Measurements from ENCODE around the gene SLC1A3.

The SLC1A3 gene

DNA sequence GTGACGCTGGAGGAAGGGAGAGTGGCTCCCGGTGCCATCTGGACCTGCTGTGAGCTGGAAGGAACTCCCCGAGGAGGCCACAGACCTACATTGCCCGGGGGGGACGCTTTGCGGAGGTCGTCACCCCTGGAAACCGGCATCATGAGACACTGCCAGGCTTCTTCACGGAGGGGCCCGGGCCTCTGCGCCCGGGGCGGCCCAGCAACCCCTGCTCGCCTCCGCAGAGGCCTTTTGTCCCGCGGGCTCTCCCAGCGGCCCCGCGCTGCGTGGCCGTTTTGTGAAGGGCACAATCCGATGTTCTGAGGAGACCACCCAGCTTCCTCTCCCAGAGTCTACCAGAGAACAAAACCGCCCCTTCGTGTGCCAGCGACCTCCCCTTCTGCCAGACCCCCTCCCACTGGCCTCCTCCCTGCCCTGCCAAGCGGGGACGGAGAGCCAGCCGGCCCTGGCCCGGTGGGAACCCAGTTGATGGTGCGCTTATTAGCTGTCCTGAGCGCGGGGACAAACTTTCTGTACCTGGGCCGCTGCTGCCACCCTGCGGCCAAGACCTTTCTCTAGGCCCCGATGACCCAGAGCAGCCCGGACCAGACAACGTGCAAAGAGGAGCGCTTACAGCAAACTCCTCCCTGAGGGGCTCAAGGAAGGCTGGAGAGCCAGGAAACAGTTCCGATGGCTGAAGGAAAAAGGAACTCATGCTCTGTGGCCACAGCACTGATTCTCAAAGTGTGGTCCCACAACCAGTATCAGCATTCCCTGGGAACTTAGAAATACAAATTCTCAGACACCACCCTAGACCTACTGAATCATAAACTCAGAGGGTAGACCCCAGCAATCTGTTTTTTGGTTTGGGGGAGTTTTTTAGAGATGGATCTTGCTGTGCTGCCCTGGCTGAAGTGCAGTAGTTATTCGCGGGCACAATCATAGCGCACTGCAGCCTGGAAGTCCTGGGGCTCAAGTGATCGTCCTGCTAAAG lies 86.7 kb downstream of the SLC1A3 start:
- ChIA-PET CTCF (interaction anchor here (0.6 to 1.3 kb wide), 16 partner anchors 11 to 771 kb away, joined by 3 to 16 read pairs (median 4); no protein-coding TSS in a partner anchor), POLR2A (ENCODE audit: low non-redundant PET) (no interaction called here)
- peak; percentile 81 for DNase-seq (ENCODE audit: low spot score)
- TF ChIP-seq, protein P1, sequence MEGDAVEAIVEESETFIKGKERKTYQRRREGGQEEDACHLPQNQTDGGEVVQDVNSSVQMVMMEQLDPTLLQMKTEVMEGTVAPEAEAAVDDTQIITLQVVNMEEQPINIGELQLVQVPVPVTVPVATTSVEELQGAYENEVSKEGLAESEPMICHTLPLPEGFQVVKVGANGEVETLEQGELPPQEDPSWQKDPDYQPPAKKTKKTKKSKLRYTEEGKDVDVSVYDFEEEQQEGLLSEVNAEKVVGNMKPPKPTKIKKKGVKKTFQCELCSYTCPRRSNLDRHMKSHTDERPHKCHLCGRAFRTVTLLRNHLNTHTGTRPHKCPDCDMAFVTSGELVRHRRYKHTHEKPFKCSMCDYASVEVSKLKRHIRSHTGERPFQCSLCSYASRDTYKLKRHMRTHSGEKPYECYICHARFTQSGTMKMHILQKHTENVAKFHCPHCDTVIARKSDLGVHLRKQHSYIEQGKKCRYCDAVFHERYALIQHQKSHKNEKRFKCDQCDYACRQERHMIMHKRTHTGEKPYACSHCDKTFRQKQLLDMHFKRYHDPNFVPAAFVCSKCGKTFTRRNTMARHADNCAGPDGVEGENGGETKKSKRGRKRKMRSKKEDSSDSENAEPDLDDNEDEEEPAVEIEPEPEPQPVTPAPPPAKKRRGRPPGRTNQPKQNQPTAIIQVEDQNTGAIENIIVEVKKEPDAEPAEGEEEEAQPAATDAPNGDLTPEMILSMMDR (conservative IDR thresholded peaks at IDR 0.05; ENCODE audit: low read depth): peak; percentile 94
- no peak overlapping the region for H3K27ac ChIP-seq

DNA sequence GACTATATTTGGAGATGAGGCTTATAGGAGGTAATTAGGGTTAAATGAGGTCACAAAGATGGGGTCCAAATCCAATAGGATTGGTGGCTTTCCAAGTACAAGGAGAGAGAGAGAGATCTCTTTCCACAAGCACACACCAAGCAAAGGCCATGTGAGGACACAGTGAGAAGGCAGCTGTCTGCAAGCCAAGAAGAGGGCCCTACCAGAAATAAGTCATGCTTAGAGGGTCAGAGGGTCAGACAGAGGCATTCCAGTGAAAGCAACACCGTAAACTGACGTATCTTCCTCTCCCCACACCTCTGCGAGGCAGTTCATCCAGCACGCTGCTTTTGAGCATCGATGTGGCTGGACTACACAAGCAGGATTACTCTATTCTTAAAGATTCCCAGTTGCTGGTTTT lies 87.9 kb downstream of the SLC1A3 start:
- CTCF ChIA-PET: interaction anchor here (0.8 kb wide), 2 partner anchors 233 to 452 kb away, joined by 3 to 6 read pairs; no protein-coding TSS in a partner anchor

DNA sequence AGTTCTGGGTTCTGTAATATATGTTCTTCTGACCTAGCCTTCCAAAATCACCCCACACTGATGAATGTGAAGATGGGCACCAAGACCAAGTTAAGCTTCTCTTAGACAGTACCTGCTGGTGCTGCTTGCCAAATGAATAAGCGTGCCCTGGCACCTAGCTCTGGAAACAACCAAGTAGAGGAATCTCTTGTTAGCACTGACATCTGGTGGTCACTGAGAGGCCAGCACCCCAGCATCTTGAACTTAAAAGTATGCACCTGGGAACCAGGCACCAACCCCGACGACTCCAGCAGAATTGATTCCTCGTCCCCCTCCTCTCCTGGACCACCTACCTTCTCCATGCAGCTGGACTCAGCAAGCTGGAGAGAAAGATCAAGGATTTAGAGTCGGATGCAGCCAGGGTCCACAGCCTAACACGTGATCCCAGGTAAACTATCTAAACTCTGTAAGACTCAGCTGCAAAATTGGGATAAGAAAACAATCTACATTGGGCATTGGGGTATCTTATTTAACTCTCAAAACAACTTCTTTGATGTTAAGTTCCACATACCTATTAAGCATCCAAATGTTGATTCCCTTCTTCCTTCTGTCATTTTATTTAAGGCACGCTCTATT lies 89.8 kb downstream of the SLC1A3 start:
- peak; percentile 76 for DNase-seq (ENCODE audit: low spot score)
- POLR2A ChIA-PET (ENCODE audit: low non-redundant PET): no interaction called here
- TF ChIP-seq, protein P1 (conservative IDR thresholded peaks at IDR 0.05; ENCODE audit: low read depth): peak; percentile 94
- no peak overlapping the region for H3K27ac ChIP-seq
- CTCF ChIA-PET: interaction anchor here (0.5 to 1.7 kb wide), 26 partner anchors 16 to 1191 kb away, joined by 3 to 7 read pairs (median 3); partner anchors contain the start of genes NADK2 and RANBP3L

More for the DNA sequence above, 87.9 kb downstream of the SLC1A3 start:
- DNase-seq (ENCODE audit: low spot score): no peak
- TF ChIP-seq, protein P1 (conservative IDR thresholded peaks at IDR 0.05; ENCODE audit: low read depth): no peak
- POLR2A ChIA-PET (ENCODE audit: low non-redundant PET): no interaction called here
- no peak overlapping the region for H3K27ac ChIP-seq

DNA sequence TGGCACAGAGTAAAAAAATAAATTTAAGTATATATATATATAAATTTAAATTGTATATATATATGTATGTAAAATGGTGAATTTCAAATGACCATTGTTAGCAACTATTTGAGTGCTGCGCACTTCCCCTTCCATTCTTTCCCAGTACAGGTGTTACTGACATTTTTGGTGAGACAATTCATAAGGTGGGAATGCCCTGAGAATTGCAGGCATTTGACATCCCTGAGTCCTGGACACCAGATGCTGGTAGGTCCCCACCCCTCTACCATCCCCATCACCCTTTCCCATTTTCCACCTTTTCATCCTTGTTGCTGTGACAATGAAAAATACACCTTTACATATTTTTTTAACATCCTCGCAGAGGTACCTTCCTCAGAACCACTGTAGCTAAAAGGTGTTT lies 91.6 kb downstream of the SLC1A3 start:
- POLR2A ChIA-PET (ENCODE audit: low non-redundant PET): no interaction called here
- H3K27ac ChIP-seq: no peak overlapping the region
- TF ChIP-seq, protein P1 (conservative IDR thresholded peaks at IDR 0.05; ENCODE audit: low read depth): no peak
- DNase-seq (ENCODE audit: low spot score): no peak
- CTCF ChIA-PET: no interaction called here

DNA sequence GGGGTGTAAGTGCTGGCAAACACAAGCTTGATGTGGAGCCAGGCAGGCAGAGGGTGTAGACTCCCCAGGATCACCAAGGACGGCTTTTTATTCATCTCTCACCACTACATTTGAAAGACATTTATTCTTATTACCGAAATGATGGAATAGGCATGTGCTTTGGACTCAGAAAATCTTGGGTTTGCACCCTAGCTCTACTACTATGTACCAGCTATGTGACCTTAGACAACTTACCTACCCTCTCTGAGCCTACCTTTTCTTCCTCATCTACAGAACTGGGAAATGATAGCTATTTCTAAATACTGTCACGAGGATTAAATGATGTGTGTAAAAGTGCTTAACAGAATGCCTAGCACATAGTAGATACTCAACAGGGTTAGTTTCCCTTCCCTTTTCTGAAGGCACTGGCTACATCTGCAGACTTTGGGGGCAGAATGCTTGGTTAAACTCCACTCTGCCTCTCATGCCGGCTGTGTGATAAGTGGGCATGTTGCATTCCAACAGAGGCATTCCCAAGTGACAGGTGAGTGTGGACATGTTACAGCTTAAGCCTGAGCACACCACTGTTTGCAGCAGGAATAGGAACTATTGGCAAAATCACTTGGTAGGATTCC lies 94.8 kb downstream of the SLC1A3 start:
- no peak overlapping the region for H3K27ac ChIP-seq
- POLR2A ChIA-PET (ENCODE audit: low non-redundant PET): no interaction called here
- TF ChIP-seq, protein P1 (conservative IDR thresholded peaks at IDR 0.05; ENCODE audit: low read depth): no peak
- CTCF ChIA-PET: interaction anchor here (0.5 kb wide), 1 partner anchor 235 kb away, joined by 3 read pairs; no protein-coding TSS in a partner anchor
- DNase-seq (ENCODE audit: low spot score): no peak

DNA sequence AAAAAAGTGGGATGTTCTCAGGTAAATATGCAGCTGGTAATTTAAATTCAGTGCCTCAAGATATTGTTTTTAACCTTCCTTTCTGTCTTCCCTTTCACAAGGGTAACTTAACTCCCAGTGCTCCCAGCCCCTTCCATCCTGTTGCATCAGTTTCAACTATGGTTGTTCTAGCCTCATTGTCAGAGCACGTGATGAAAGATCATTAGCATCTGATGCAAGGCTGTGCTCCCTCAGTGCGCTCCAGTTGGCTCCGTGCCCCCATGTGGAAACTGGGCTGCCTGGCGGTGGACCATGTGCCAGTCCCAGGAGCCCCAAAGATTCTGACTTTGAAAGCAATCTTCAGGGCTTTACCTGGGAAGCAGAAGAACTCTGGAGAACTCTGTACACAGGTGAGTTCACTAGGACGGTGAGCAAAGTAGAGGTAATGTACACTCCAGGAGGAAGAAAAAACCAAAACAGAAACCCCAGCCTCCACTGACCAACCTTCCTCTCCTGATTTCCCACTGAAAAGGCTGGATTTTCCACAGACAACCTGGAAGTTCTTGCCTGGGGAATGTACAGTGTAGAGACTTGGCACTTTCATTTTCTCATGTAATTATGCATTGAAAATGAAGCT lies 96.9 kb downstream of the SLC1A3 start:
- TF ChIP-seq, protein P1 (conservative IDR thresholded peaks at IDR 0.05; ENCODE audit: low read depth): no peak
- CTCF ChIA-PET: interaction anchor here (1.0 kb wide), 1 partner anchor 10 kb away, joined by 3 read pairs; no protein-coding TSS in a partner anchor
- POLR2A ChIA-PET (ENCODE audit: low non-redundant PET): no interaction called here
- no peak overlapping the region for H3K27ac ChIP-seq
- no peak for DNase-seq (ENCODE audit: low spot score)
